NK-92 treated with Interleukin-12 subunit alpha and Interleukin-12 subunit beta, amount 100 ng/mL, for 24 hours (cell line): ENCODE measurements around the gene NAT16.

ENCODE experiments used
- DNase-seq: peaks from one replicate; lab custom pipeline; 2025; lab: John Stamatoyannopoulos, UW

NAT16 gene

DNA sequence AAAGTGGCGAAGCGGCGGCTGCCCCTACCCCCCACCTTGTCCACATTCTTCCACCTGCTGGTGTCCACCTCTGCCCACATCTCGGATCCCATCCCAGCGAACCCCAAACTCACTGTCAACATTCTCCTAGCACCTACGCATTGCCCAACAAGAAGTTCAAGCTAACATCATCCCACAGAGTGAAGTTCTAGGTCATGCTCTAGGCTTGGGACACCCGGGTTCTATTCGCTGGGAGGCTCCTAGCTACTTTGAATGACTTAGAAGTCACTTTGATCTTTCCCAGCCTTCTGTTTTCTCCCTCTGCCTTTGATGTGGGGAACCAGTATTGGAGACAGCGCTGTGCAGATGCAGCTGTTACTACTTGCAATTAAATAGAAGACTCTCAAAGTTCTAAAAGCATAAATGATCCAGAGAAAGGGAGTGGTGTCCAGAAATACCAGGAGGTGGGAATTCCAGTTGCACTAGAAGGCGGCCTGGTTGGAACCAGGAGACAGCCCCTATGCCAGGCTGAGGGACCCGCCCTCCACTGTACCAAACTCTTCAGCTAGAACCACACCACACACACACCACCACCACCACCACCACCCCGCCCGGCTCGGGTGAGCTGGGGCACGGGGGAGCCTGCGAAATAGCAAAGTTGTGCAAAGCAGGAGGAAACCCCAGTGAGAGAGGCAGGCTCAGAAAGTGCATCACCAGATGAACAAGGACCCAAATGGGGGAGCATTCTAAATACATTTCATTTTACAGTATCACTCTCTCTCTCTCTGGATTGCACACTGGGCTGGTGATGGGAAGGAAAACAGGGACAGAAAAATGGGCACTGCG is 9.3 kb downstream of the NAT16 start:
- DNase-seq: no peak

DNA sequence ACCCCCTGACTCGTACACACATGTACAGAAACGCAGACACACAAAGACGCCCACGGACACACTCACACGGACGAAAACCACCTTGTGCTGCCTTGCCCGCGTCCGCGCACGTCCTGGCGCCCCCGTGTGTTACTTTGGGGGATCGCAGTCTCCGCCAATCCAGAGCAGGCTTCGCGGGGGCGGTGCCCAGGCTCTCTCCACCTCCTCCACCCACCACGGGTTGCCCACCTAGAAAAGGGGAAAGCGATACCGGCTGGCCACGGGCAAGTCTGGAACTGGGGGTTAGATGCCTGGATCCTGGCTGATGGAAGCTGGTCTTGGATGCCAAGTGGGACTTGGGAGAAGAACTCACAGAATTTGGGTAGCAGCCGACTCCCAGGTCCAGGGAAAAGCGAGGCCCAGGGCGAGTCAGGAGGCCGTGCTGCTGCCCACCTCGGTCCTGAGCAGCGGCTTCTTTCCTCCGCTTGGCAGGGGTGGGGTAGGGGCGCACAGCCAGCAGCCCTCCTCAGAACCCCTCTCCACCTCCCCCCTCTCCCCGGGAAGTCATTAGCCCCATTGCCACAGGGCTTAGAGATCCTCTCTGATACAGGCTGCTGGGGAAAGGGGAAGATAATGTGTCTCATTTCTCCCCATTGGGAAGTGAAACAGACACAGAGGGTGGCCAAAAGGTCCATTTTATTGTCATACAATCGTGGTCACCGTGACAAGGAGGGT is 10.1 kb downstream of the NAT16 start:
- peak; percentile 62 for DNase-seq

DNA sequence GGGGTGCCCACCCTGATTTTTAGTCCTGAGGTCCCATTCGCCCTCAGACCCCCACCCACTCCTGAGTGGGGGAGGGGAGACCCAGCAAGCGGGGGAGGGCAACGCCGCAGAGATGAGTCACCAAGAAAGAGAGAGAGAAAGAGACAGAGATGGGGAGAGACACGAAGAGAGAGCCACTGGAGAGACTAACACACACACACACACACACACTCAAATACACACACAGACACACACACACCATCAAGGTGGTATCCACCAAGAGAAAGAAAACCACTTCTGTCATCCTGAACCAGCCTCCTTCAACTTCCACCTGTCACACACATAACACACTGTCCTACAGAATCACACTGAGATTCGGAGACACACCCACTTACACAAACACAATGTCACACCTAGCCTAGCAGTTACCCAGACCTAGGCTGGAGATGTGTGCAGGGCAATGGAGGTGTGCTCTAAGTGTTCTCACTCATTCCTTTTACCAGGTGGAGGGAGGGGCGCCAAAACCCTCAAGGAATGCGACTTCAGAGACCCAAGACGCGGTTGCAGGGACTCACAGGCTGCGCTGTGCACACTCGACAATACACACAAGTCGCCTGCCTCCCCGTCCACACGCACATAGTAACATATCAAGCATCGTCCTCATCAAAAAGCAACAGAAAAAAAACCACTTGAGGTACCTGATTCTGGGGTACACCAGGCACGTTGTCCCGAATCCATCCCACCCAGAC is 10.8 kb downstream of the NAT16 start:
- DNase-seq: no peak

DNA sequence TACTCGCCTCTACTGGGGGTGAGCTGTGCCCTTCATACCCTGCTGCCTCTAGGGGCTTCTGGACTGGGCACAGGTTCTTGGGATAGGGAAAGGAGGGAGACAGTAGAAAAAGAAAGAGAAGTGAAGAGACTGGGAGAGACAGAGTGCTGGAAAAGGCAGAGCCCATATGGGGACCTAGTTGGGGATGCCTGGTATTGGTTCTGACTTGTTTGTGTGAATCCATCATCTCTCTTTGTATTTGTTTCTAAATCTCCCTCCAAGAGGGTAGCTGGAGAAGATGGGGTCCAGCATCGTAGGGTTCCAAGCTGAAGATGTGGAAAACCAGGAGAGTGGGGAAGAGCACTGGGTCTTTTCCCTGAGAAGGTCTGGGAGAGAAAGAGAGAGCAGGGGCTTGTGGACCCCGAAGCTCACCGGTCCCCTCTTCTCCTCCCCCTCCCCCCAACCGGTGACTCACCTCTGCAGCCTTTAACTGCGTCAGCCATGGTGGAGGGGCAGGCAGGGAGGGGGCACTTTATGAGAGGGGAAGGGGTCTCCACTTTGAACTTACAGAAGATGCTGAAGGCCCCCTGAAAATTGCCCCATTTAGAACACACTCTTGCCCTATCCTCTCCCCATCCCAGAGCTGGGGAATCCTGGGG is 11.6 kb downstream of the NAT16 start:
- no peak for DNase-seq

DNA sequence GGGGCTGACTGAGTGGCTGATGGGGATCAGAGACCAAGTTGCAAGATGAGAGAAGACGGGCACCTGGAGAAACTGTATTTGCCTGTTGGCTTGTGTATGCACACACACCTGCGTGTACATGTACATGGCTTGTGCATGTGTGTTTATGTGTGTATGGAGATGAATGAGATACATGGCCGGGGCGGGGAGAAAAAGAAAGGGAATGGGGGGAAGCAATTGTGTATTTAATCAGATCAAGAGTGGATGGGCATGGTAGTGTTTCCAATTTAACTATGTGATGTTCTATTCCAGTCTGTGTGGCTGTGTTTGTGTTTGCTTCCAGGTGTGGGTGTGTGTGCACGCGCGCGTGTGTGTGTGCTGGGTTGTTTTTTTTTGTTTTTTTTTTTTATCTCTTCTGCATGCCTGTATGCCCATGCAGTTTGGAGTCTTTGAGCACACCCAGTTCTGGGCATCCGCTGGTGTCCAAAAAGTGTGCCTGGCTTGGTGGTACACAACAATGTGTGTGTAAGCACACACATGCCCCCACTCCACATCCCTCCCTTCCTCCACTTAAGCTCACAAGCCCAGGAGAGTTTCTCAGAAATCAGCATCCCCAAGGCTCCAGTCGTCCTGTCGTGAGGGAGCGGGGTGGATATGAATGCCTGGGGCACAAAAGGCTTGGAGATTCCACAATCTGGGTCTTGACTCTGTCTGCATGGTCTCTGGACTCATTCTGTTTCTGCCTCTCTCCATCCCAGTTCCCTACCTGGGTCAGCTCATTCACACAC is 12.3 kb downstream of the NAT16 start:
- DNase-seq: no peak

DNA sequence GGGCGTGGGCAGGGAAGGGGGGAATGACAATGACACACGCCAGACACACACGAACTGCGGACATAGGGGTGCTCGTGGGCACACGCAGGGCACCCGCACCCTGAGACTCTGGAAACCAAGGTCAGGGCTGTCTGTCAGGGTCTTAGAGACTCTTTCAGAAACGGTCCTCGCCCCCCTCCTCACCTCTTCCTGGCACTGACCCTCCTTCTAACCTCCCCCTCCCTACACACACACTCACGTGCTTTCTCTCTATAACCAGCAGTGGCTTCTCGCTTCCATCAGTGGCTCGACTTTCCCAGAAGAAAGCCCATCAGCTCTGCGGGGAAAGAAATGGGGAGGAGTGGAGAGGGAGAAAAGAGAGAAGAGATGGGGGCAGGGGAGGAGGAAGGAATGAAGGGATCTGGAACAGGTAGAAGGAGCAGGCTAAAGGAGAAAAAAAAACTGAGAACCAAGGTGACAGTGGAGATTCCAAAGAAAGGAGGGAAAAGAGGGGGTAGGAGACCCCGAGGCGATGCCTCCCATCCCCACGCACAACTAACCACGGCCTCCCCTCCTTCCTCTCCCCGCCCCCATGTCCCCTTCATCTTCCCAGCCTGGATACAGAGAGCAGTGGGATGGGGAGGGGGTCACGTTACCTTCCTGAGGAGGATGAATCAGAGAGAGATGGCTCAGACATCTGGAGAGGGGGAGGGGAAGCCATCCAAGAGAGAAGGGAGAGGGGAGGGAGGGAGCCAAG is 13.0 kb downstream of the NAT16 start:
- no peak for DNase-seq

DNA sequence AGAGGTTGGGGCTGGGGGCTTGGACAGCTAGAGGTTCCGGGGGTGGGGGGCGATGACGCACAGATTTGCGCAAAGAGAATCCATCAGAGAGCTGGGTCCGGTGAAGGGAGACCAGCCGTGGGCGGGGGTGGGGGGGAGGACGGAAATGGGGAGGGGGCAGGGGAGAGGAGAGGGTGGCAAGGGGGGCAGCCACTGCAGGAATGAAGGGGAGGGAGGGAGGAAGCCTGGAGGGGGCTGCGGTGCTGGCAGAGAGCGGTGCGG is 13.5 kb downstream of the NAT16 start:
- DNase-seq: no peak

DNA sequence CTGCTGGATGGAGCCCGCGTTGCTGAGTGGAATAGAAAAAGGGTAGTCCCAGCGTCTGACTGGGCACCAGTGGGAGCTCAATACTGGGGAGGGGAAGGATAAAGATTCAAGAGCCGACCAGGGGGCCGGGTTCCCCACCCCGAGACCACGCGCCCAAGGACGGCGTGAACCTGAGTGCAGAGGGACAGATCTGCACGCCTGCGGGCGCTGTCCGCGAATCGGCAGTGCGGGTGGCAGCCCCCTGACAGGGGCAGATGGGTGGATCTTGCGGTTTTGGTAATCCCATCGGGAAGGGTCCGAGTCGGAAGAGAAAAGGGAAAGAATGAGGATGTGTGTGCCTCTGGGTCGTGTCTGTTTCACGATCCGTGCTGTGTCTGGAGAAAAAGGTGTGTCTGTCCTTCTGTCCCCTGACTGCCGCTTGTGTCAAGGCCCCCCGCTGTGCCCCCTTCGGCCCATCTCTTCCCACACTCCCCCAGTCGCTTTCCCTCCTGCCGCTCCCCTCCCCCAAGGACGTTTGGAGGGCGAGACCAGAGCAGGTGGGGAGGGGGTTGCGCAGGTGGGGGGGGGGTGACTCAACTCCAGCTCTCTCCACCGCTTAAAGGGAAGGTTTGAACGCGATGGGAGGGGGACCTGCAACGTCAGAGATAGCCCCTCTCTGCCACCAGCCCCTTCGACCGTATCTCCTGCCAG is 14.0 kb downstream of the NAT16 start:
- no peak for DNase-seq

DNA sequence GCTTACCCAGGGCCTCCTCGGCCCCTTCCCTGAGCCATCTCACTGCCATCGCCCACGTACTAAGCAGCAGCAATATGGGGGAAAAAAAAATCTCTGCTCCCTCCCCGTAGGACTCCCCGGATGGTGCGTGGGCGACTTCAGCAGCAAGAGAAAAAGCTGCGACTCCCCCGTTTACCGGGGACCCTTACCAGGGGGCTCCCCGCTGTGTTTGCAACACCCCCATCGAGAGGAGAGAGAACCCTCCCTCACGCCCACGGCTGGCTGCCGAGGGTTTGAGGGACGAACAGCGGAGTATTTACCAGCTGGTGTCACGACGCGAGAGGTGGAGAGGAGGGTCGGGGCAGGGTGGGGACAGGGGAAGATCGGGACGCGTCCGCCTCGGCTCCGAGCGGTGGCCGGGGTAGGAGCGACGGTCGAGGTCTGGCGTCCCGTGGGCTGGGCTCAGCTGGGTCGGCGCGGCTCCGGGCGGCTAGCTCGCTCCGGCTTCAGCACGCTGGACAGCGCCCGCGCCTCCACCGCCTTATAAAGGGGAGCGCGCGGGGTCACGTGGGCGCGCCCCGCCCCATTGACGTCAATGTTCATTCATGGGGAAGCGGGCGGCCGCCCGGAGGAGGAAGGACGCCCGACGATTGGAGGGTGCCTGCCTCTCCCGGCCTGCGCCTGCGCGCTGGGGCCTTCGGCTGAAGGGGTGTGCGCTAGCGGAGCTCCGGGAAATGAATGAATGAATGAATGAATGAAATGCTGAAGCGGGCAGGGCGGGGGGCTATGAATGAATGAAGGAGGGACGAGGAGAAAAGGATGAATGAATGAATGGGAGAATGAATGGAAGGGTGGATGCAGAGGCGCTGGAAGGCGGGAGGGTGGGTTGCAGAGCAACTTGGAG is 14.8 kb downstream of the NAT16 start, which contains the start of gene VGF:
Gene VGF, minus strand, starts transcription at position 495 of the 883 bp plus-strand sequence. CDS start 726 bp downstream, outside the sequence.
- no peak for DNase-seq

DNA sequence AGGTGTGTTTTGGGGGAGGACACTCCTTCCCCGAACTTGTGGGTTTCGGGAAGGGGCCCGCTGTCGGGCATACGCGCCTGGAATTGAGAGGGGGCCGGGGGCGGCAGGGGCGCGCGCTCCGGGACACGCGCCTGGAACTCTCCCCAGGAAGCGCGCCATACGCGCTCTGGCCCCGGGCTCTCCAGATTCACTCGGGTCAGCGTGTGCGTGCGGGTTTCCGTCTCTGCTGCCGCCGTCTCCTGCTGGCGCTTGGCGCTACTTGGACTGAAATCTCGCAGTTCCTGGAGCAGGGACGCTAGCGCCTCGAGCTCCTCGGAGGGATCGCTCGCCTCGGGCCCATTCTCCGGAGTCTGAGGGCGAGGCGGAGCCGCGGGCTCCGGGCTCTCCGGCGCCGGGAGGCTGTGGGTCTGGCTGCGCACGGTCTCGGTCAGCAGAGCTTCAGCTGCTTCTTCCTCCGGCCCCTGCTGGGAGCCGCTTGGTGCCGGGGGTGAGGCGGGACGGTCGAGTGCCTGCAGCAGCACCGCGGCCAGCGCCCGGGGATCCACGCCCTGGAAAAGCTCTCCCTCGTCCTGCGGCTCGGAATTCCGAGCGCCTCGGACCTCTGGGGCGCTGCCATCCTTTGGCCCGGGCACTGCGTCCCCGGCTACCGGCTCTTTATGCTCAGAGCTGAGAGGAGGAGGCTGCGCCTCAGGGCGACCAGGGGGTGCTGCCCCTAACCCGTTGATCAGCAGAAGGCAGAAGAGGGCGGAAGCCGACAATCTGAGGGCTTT is 15.8 kb downstream of the NAT16 start:
- no peak for DNase-seq

DNA sequence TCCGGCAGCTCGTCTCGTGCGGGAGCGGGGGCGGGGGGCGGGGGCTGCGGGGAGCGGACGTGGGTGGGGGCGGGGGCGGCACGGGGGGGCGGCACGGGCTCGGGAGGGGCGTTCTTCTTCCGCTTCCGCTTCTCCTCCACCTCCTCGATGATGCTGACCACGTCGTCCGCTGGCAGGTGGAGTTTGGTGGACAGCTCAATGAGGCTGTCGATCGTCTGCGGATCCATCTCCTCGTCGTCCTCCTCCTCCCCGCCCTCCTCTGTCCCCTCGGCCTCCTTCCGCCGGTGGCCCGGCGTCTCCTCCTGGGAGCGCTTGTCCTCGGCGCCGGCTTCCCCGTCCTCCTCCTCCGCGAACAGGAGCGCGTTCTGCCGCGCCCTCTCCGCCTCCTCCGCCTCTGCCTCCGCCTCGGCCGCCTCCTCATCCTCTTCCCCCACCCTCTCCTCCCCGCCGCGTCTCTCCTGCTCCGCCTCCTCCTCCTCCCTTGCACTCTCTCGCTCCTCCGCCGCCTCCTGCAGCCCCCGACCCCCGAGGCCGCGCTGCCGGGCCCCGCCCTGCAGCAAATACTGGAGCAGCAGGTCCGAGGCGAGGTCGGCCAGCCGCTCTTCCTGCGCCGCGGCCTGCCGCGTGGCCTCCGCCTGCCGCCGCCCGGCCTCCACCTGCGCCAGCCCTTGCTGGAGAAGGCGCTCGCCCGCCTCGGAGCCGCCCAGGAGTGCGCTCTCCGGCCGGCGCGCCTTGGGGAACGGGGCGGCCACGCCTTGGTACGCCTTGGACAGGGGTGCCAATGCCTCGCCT is 16.6 kb downstream of the NAT16 start:
- DNase-seq: no peak

DNA sequence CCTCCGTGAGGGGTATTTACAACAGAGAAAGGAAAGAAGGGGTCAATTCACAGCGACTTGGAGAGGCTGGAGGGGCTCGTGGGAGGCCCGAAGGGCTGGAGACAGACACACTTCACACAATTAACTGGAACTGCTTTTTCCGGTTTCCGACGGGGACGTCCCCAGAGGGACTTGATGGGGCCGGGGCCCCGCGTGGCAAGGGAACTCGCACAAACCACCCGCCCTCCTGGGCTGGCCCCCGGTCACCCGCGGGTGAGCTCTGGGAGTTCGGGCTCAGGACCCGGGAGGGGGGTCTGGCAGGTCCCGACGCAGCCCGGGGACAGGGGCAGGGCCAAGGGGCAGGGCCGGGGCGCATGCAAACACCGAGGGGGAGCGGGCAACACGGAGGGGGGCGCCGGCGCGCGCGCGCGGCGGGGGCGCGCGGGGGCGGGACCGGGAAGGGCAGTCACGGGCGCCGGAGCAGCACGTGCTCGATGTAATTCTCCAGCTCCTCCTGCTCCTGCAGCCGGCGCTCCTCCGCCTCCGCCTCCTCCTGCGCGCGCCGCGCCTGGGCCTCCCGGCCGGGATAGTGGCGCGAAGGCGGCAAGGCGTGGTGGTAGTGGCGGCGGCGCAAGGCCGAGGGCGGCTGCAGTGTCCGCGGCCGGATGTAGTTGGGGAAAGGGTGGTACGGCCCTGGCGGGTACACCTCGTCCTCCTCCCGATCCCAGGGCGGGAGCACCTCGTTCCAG is 17.4 kb downstream of the NAT16 start:
- DNase-seq: no peak

DNA sequence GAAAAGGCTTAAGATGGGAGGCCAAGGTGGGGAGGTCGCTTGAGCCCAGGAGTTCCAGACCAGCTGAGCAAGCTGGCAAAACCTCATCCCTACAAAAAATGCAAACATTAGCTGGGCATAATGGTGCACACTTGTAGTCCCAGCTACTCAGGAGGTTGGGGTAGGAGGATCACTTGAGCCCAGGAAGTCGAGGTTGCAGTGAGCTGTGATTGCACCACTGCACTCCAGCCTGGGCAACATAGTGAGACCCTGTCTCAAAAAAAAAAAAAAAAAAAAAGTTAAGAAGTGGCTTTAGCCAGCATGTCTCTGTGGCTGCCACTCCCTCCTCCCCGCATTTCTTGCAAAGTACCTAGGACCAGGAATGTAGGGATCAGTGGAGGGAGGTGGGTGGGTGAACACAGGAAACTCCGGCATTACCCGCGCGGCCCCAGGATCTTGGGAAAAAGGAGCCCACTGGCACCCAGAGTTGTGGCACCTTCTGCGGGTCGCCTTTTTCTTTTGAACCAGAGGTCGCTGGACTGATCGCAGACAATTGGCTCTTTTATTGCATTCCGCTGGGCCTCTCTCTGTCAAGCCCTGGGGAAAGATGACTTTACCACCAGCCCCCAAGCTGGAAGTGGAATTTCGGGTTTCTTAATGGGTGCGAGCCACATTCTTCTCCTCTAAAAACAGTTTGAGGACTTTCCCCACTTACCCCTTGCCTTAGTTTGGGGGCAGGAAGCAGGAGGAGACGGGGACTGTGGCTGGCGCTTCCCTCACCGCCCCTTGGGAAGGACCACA is 18.2 kb downstream of the NAT16 start:
- DNase-seq: no peak

DNA sequence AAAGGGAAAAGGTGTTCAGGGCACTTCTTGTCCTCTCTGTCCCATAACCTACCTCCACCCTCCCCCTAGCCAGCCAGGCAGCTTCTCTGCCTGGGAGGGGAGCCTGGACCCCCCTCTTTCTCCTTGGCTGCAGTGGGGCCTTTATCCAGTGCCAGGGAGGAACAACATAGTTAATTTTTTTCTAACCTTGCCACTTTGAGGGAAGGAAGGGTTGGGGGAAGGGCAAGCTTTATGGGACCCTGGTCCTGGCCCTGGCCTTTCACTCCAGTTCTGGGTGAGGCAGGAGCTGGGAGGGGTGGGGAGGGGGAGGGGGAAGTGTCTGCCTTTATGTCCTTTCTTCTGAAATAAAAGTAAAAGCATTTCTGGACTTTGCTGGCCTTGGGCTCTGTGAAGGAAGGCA is 19.2 kb downstream of the NAT16 start:
- no peak for DNase-seq

DNA sequence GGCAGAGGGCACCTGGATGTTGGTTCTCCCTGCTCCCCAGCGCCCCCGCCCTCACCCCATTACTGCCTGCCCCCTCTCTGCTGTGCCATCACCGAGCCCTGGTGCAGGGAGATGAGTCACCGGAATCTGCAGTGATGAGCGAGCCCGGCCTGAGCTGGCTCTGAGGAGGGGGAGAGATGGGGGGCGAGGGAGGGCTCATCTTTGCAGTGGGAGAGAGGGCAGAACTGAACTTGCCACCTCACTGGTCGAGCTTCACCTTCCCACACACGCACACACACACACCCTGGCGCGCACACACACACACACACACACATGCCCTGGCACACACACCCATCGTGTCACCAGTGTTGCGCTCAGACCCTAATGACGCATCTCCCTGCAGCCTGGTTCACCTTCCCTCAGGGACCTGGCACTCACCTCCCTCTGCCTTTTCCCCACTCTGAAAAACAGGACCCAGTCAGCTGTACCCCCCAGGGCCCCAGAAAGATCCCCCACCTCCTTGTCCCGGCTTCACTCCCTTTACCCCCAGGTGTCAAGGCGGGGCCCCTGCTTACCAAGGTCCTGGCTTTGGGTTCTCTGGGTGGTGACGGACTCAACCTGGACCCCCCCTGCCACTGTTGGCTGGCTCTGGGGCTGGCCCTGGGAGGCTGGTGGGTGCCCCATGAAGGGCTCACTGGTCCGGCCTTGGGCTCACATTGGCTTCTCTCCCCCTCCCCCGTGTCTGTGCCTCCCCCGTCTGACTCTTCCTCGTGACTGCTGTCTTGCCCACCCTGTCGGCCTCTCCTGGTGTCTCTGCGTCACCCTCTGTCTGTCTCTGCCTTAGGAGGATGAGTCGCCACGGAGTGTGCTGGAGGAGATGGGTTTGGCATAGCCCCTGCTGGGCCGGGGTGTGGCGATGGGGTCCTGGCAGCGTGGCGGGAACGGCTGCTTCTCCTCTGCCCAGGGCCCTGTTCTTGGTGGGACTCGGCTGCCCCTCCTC is 20.1 kb downstream of the NAT16 start:
- DNase-seq: no peak
